HG02943 (cell line): ENCODE measurements around the gene SND1.

Experiments used
- ATAC-seq: cut with Tn5 transposase; IDR thresholded peaks from one replicate; pipeline ENCODE4 v1.9.1; 2021; ENCODE audit warnings: mild to moderate bottlenecking, low read depth, moderate library complexity; ENCODE audit not compliant: unreplicated experiment

SND1 gene

DNA sequence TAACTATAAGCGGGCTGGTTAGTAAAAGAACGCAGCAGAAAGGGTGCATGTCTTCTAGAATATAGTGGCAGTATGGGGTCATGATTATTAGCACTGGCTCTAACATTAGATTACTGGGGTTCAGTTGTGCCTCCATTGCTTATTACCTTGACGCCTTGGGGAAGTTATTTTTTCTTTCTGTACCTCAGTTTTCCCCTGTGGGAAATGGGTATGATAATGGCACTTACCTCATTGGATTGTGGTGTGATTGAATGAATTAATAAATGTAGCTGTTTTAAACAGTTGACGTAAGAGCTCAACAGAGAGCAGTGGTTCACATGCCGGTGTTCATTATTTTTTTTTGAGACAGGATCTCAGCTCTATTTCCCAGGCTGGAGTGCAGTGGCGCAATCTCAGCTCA lies 262.7 kb downstream of the SND1 start:
- ATAC-seq = no peak

GRCh38 chr7:127916735-127917134 lies 264.7 kb downstream of the SND1 start:
- no peak for ATAC-seq

GRCh38 chr7:127918130-127918529 lies 266.1 kb downstream of the SND1 start:
- no peak for ATAC-seq

DNA sequence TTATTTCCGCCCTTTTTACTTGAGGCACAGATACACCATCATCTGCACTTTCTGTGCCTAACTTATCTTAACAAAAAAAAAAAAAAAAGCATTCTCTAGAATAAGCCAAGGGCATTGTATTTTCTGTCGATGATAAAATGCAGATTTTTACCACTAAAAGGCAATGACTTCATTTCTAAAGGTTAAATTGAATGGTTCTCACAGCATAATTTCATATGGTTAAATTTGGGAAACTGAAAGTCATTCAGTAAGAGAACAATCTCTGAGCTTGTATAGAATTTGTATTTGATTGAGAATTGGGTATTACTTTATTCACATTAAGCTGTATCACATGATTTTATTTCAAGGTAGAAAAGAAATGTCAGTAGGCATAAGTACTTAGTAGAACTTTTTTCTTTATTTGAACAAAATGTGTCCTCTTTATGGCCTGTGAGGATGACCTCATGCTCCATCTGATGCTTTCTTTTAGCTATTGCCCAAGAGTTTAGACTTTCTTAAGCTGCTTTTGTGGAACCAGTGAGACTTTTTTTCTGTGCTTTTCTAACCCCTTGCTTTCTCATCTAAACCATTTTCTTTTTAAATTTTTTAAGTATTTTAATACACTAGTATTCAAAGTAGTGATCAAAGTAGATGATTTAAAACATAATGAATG lies 268.9 kb downstream of the SND1 start:
- ATAC-seq = no peak

DNA sequence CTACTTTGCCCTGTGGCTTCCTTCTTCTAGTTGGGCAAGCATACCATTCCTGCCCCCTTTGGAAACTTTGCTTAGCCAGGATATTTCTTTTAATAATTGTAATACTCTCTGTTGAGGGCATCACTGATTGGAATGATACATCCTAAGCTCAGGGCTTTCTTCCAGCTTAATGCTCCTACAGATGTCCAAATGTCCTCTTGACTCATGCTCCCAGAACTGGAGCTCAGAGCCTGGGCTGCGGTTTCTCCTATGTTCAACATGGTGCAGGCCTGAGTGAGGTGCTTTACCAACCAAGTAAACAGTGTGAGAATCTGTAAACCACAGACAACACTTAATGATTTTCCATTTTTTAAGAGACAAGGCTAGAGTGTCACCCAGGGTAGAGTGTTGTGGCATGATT lies 270.7 kb downstream of the SND1 start:
- no peak for ATAC-seq

GRCh38 chr7:127924874-127925273 lies 272.9 kb downstream of the SND1 start:
- no peak for ATAC-seq

DNA sequence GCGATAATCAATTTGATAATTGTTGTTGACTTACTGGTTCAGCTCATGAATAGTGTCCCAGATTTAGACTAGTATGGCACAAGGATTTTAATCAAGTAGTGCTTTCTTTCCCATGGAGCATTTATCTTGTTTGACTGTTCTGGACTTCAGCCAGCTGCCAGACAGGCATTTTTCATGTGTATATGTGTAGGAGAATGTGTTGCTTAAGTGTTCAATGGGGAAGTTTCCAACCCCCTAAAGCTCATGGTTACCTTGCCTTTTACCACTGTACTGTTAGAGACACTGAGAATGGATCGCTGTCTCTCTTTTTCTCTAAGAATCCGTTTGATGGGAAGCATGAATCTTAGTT lies 275.3 kb downstream of the SND1 start:
- ATAC-seq = no peak

GRCh38 chr7:127928222-127928621 lies 276.2 kb downstream of the SND1 start:
- no peak for ATAC-seq

- ATAC-seq = no peak
Measured at GRCh38 chr7:127928852-127929251, 276.9 kb downstream of the SND1 start.

DNA sequence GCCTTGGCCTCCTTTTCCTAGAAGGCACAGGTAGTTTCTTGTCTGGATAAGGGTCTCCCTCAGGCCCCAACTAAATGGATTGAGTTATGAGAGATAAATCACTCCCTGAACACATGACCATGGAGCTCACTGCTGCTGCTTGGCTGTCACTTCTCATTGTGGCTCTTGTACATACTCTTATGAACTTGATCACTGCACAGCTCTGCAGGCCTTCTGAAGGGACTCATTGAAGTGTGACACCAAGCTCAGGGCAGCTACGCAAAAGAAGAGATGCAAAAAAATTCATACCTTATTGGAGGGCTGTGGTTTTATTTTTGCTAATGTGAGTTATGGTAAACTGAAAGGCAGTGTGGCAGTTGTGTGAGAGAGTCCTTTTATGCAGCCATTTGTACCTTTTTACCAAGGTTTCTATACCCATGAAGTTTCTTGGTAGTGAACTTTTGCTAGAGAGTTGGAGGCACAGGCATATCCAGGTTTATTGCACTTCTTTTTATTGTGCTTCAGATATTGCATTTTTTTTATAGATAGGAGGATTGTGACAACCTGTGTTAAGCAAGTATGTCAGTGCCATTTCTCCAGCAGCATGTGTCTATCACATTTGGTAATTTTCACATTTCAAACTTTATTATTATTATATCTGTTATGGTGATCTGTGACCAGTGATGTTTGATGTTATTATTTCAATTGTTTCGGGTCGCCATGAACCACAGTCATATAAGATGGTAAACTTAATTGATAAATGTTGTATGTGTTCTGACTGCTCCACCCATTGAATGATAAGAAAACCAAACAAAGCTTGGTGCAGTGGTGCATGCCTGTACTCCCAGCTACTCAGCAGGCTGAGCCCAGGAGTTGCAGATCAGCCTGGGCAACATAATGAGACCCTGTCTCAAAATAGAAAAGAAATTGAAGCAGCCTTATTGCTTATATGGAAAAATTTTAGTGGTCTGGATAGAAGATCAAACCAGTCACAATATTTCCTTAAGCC lies 278.6 kb downstream of the SND1 start:
- no peak for ATAC-seq

DNA sequence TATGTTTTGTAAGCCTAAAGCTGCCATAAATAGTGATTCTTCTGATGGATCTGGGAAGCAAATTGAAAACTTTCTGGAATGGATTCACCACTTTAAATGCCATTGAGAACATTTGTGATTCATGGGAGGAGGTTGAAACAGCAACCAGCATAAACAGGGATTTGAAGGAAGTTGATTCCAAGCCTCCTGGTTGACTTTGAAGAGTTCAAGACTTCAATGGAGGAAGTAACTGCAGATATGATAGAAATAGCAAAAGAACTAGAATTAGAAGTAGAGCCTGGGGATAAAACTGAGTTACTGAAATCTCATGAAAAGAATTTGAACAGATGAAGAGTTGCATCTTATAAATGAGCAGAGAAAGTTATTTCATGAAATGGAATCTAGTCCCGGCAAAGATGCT lies 280.1 kb downstream of the SND1 start:
- ATAC-seq = no peak

- no peak for ATAC-seq
Measured at GRCh38 chr7:127932496-127932895, 280.5 kb downstream of the SND1 start.

DNA sequence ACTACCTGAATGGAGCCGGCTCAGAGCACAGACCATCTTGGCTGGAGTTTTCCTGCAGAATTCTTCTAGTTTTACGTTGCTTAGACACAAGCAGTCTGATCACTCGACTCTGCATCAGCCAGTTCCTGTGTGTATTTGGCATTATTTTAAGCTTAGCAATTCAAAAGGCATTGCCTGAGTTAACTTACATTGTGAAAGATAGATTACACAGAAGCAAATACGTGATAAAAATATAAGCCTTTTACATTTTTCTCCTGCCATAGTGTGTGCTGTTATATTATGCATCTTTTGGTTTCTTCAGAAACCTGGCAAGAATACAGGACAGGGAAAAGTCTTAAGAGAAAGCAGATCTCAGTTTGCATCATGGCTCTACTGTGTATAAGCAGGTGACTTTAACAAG lies 281.2 kb downstream of the SND1 start:
- no peak for ATAC-seq

DNA sequence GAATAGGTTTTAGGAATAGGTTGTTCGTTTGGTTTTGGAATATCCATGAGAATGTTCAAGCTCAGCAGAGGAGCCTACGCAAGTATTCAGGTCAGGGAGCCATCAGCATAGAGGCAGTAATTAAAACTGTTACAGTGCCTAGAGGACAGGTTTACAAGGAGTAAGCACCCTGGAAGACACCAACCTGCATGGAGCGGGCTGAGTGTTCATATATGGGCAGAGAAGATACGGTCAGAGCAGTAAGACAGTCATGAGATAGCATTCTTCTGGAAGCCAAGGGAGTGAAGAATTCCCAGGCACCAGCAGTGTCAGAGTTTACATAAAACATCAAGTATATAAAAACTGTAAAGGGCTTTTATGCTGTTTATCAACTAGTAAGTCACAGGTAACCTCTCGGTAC lies 282.7 kb downstream of the SND1 start:
- no peak for ATAC-seq

- ATAC-seq = no peak
Measured at GRCh38 chr7:127935847-127936376, 283.9 kb downstream of the SND1 start.

- ATAC-seq = no peak
Measured at GRCh38 chr7:127937066-127937680, 285.2 kb downstream of the SND1 start.

DNA sequence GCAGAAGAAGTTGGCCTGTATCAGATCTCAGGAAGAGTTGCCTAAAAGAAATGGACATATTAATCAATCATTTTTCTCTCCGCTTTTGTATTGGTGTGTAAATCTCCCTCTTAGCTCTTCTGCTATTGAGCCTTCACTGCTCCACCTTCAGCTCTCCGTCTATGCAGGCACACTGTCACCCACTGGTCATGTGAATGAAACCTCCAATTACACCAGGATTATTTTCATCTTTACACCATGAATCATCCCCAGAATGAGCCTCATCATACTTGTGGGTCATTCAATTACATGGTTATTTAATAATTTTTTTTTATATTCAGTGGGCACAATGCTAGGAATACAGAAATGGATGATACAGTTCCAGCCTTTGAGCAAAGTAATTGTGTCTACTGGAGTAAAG lies 286.6 kb downstream of the SND1 start:
- ATAC-seq = no peak

- no peak for ATAC-seq
Measured at GRCh38 chr7:127940381-127941160, 288.6 kb downstream of the SND1 start.

GRCh38 chr7:127941476-127942210 lies 289.6 kb downstream of the SND1 start:
- no peak for ATAC-seq
